OCI-LY7 (cell line): ENCODE data around the gene BOD1L1.

Experiments used
- CTCF ChIP-seq: fragments of 200-600 bp; sonication (generic); conservative IDR thresholded peaks from 2 replicates; pipeline ENCODE4 v1.5.1; 2014; ENCODE audit warnings: mild to moderate bottlenecking, antibody characterized with exemption, low read length, moderate library complexity, mixed read lengths
- EZH2phosphoT487 ChIP-seq: fragments of 200-600 bp; sonication (generic); IDR thresholded peaks from 2 replicates; pipeline ENCODE4 v1.6.1; 2018; ENCODE audit warnings: low read depth, borderline replicate concordance, mild to moderate bottlenecking, mixed run types, antibody characterized with exemption, low read length, moderate library complexity, mixed read lengths

DNA sequence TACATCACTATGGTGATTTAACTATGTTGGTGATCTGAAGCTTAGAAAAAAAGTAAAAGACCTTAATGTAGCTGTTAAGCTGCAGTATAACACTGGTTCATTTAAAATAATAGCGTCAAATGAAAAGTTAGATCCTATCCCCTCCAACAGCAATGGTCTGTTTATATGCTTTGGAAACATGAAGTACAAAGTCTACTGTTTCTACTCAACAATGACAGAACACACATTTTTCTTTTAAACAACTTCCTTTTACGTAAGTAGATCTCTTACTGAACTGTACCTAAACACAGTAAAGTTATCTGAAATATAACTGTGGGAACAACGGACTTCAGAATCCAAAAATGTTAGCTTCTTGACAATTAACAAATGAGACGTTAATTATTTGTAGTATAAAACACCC is 35.3 kb downstream of the BOD1L1 start:
- TF ChIP-seq CTCF, result no peak
- TF ChIP-seq EZH2phosphoT487, result no peak
